Myocyte (in vitro differentiated cells): ENCODE measurements around the gene TKTL1. TPM values are rescaled to one million over a fixed set of nuclear protein-coding genes. Genes with fewer than 3 reads are reported as not detected.
"Not testable (repeated sequence)": the region's sequence is repeated elsewhere in the genome, so short reads cannot be mapped to it uniquely, and the experiment has no call there.

Experiments used
- DNase-seq: peaks from one replicate; pipeline ENCODE4 v3.0.0-alpha.2; 2012; ENCODE audit warnings: low read depth
- polyA plus RNA-seq: library from polyadenylated mRNA; unstranded; fragments of >200 nt; gene quantifications from one replicate; pipeline ENCODE4 v1.2.1, GENCODE V29; 2012; ENCODE audit warnings: missing spikeins
- total RNA-seq: library from RNA; depleted of rRNA; stranded (reverse); fragments of >200 nt; gene quantifications from 2 replicates; pipeline ENCODE4 v1.2.3, GENCODE V29; 2014

Gene TKTL1
- total RNA-seq = 0.26 TPM in 1 of 2 replicates, not detected in the other
- polyA plus RNA-seq = not detected

GRCh38 chrX:154295664-154296310, at the start of gene TKTL1:
TKTL1 (plus strand) TSS chrX:154295795; CDS start chrX:154295860, 65 bp downstream.
- DNase-seq = no peak

DNA sequence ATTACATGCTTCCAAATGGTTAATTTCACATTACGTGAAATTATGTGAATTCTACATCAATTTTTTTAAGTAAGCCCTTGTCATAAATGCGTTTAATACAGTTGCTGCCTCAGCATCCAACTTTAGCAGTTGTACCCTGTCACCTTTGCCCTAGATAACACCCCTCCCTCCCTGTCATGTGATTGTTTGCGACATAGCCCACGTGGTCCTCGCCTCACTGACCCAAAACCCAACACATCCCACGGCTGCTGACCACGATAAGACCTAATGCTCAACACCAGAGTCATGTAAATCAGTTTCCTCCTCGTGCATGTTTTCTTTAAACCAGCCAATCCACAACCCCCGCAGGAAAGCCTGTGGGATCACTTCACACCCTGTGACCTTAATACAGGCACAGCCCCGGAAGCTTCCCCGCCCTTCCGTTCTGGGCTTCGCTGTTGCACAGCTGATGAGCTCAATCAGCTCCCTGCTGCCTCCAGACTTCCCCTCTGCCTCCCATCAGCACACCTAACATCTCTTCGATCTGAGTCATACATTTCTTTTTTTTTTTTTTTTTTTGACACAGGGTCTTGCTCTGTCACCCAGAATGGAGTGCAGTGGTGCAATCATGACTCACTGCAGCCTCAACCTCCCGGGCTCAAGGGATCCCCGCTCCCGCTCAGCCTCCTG, 48.1 kb upstream of the TKTL1 start:
- not testable (repeated sequence) for DNase-seq

DNA sequence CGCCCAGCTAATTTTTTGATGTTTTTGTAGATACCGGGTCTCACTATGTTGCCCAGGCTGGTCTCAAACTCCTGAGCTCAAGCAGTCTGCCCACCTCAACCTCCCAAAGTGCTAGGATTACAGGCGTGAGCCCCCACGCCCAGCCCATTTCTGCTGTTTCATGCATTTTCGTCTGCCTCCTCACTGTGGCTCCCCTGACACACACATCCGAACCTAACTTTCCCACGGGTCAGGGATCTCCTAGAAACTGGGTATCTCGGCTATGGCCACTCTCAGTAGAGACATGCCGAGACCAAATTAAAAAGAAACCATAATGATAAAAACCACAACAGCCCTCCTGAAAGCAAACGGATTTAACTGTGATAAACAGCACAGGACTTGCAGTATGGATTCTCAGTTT, 47.5 kb upstream of the TKTL1 start:
- not testable (repeated sequence) for DNase-seq

DNA sequence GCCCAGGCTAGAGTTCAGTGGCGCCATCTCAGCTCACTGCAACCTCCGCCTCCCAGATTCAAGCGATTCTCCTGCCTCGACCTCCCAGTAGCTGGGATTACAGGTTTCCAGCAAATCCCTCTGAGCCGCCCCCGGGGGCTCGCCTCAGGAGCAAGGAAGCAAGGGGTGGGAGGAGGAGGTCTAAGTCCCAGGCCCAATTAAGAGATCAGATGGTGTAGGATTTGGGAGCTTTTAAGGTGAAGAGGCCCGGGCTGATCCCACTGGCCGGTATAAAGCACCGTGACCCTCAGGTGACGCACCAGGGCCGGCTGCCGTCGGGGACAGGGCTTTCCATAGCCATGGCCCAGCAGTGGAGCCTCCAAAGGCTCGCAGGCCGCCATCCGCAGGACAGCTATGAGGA, 38.3 kb upstream of the TKTL1 start, which contains the start of gene OPN1MW3:
Gene OPN1MW3, plus strand, starts transcription at position 301 of the 400 bp plus-strand sequence. Its CDS starts 38 bp downstream, at position 339.
- not testable (repeated sequence) for DNase-seq

- DNase-seq = not testable (repeated sequence)
Observed at GRCh38 chrX:154258711-154259110, 36.9 kb upstream of the TKTL1 start.

DNA sequence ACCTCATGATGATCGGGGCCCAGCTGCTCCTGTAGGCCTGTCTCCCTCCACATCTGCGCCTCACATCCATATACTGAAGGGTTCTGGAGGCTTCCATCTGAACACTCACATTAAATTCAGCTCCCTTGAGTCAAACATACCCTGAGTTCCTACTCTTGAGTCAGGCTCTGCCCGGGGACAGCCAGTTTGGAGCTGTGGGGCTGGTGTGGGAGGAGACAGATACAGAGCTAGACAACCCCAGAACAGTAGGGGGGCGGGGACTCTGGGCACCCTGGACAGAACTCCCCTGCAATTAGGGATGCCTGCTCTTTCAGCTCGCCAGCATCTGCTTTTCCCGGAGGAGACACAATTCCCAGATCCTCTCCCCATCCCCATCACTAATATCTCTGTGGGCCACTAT, 32.5 kb upstream of the TKTL1 start:
- DNase-seq = not testable (repeated sequence)

GRCh38 chrX:154269245-154269644, 26.4 kb upstream of the TKTL1 start:
- not testable (repeated sequence) for DNase-seq

- not testable (repeated sequence) for DNase-seq
Observed at GRCh38 chrX:154284489-154285338, 10.9 kb upstream of the TKTL1 start.

DNA sequence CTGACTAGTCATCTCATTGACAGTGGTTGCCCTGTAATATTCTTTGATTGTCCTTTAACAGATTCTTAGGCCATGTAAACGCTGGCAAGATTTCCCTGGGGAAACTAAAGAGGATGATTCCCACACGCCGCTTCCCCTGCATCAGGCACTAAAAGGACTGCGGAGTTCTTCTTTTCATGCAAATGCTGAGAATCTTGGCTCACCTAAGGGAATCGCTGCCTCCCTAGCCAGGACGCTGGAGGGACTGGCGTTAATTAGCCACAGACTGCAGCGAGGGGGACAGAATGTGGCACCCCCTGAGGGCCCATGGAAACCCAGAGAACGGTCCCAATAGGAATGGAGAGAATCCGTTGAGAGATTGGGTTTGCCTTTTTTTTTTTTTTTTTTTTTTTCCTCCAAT, 9.2 kb upstream of the TKTL1 start:
- DNase-seq = not testable (repeated sequence)

GRCh38 chrX:154294791-154295574, 612 bp upstream of the TKTL1 start, which contains the start of gene TEX28:
TEX28 (minus strand) TSS chrX:154295124; CDS start chrX:154292117, 3,007 bp downstream.
- DNase-seq = no peak

DNA sequence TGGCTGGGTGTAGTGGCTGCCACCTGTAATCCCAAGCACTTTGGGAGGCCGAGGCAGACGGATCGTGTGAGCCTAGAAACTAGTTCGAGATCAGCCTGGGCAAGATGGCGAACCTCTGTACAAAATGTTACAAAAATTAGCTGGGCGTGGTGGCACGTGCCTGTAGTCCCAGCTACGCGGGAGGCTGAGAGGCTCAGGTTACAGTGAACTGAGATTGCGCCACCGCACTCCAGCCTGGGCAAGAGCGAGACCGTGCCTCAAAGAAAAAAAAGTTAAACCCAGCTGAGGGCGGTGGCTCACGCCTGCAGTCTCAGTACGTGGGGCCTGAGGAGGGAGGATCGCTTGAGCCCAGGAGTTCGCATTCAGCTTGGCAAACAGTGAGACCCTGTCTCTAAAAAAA, 1.1 kb downstream of the TKTL1 start:
- DNase-seq = no peak

GRCh38 chrX:154298312-154298711, 2.7 kb downstream of the TKTL1 start:
- no peak for DNase-seq

DNA sequence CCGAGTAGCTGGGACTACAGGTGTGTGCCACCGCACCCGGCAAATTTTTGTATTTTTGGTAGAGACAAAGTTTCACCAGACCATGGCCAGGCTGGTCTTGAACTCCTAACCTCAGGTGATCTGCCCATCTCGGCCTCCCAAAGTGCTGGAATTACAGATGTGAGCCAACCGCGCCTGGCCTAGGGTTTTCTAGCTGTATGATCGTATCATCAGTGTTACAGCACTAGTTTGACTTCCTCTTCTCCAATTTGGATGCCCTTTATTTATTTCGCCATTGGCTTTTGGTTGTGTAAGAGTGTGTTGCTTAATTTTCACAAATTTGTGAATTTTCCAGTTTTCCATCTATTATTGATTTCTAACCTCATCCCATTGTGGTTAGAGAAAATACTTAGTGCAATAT, 5.2 kb downstream of the TKTL1 start:
- DNase-seq = no peak

GRCh38 chrX:154302998-154303397, 7.4 kb downstream of the TKTL1 start:
- DNase-seq = not testable (repeated sequence)

DNA sequence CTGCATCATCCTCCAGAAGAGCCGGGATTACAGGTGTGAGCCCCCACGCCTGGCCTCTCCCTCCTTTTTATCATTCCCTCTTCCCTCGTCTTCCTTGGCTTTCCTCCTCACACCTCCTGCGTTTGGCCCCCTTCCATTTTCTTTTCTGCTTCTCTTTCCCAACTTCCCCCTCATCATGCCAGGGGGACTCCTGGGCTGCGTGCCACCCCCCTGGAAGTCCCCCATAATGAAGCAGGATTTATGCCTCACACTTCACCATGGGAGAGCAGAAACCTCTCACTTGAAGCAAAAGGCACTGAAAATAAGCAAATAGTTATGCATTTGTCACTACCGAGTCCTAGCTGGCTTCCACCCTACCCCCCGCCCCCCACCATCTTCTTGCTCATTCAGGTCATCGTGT, 7.9 kb downstream of the TKTL1 start:
- no peak for DNase-seq

GRCh38 chrX:154304846-154305245, 9.3 kb downstream of the TKTL1 start:
- no peak for DNase-seq

DNA sequence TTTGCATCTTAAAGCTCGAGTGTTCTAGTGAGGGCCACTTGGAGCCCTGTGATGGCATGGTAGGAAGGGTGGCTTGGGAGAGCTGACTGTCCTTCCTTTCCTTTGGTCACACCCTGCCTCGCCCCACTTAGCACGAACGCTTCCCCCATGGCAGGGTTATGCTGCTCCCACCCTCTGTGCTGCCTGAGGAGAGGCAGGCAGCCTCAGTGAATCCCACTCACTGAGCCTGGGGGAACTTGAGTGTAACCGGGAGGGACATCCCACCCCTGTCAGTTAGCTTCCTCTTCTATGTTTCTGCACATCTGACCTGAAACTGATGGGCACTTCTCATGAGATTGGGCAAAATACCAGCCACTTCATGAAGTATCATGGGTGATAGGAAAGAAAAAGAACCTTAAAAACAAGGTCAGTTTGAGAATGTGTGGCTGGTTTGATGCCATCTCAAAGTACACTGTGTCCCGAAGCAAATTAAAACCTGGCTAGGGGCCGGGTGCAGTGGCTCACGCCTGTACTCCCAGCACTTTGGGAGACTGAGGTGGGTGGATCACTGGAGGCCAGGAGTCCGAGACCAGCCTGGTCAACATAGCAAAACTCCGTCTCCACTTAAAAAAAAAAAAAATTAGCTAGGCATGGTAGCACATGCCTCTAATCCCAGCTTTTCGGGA, 10.1 kb downstream of the TKTL1 start:
- no peak for DNase-seq

- no peak for DNase-seq
Observed at GRCh38 chrX:154307202-154307601, 11.6 kb downstream of the TKTL1 start.

- peak; percentile 47 for DNase-seq
Observed at GRCh38 chrX:154308108-154308946, 12.7 kb downstream of the TKTL1 start.
